ENCODE results near the gene TBC1D14. TPM values are rescaled to one million over a fixed set of nuclear protein-coding genes. Genes with fewer than 3 reads are reported as not detected.

TBC1D14 gene
- total and polyA plus RNA-seq, 9 of the 15 experiments (the other 6 are each of a cell fraction or from before 2014, with no cell fraction given) = 2.1 to 59.6 (median 44.8) TPM

DNA sequence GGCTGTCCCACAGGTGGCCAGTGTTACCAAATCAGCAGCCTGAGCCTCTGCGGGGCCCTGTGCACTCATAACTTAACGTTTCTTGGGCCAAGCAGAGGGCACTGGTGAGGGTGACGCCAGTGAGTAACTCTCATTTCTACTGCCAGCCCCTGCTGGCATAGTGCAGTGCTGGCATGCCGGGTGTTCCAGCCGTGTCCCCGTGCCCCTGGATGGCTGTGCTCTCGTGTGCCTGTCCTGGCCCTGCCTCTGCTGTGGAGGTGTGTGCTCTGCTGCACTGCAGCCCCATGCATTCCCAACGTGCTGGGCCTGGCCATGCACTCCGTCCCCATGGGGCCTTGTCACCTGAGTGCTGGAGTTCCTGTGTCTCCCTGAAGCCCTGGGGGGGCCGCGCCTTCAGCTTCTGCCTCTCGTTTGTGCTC lies 14.7 kb downstream of the TBC1D14 start:
- BruUV-seq (replicated peaks) = no TSS peak
- ATAC-seq (no peak), FAIRE-seq (no peak), DNase-seq (ENCODE audit: extremely low read depth in 1 of 4, low spot score in 3 of 4) (no peak)
- no peaks in the 10 kb centered on the region for H3K9me3 ChIP-seq (replicated peaks; ENCODE audit: control insufficient read depth, insufficient read depth, low read depth, low read length)
- ChIA-PET CTCF (ENCODE audit: low intra/inter-chr PET ratio) (no interaction called here), POLR2A (interaction anchor here (0.8 to 1.1 kb wide), 3 partner anchors 13 to 143 kb away, joined by 3 read pairs; no protein-coding TSS in a partner anchor)
- H3K4me1 ChIP-seq (replicated peaks in 1 of 2; ENCODE audit: control insufficient read depth in 2 of 2, insufficient read depth in 2 of 2, low read length in 2 of 2) = peaks cover 33 to 49% of the 10 kb centered on the region in 2 experiments
- H3K27ac ChIP-seq (ENCODE audit: extremely low read depth, low read depth, low read length) = no peak overlapping the region
- no peak overlapping the region for H3K4me3 ChIP-seq
- H3K36me3 ChIP-seq (ENCODE audit: control insufficient read depth, insufficient read depth, low read length) = peaks cover 76% of the 10 kb centered on the region; the same call in 2 of the 3 replicates
- no peaks in the 10 kb centered on the region for H3K27me3 ChIP-seq (ENCODE audit: control insufficient read depth in 2 of 2, insufficient read depth in 2 of 2, low read length in 2 of 2)
- peaks cover 15% of the 10 kb centered on the region for H3K9me1 ChIP-seq (ENCODE audit: control insufficient read depth, insufficient read depth, low read length)
- intact Hi-C loops (cut with micrococcal nuclease) (no loop called here), in situ Hi-C loops (cut with MboI) (no loop called here)
- H4K20me1 ChIP-seq (replicated peaks; ENCODE audit: control insufficient read depth, insufficient read depth, low read length) = peaks cover 53% of the 10 kb centered on the region
- H3K4me2 ChIP-seq (ENCODE audit: insufficient read depth, low read length) = no peak overlapping the region
- no peak overlapping the region for H2AFZ ChIP-seq (ENCODE audit: low read depth, low read length)
- H3K79me2 ChIP-seq (ENCODE audit: control insufficient read depth, insufficient read depth, low read length) = peaks cover 86% of the 10 kb centered on the region
- WGBS (ENCODE audit: insufficient coverage, low coverage, missing lambda C conversion rate) = 85% methylated on average over 9 of the region's 12 CpGs
- peak; percentile 39 for TF ChIP-seq RBFOX2 (IDR thresholded peaks at IDR 0.05; ENCODE audit: low read depth, low read length)
- TF ChIP-seq ELF4 (CRISPR knock-in tag; IDR thresholded peaks at IDR 0.05) = no peak
- peak overlapping the region in 1 of 2 experiments; percentile 67; a peak in 2 of 4 replicates for H3K9ac ChIP-seq (ENCODE audit: insufficient read depth in 1 of 2, low read depth in 2 of 2, low read length in 2 of 2)

- Histone ChIP-seq H2AFZ (ENCODE audit: low read depth, low read length) (no peak overlapping the region), H3K27ac (ENCODE audit: extremely low read depth, low read depth, low read length) (no peak overlapping the region), H3K4me3 (no peak overlapping the region), H3K36me3 (ENCODE audit: control insufficient read depth, insufficient read depth, low read length) (peaks cover 83% of the 10 kb centered on the region; the same call in 2 of the 3 replicates), H3K9me3 (replicated peaks; ENCODE audit: control insufficient read depth, insufficient read depth, low read depth, low read length) (no peaks in the 10 kb centered on the region), H3K9ac (ENCODE audit: insufficient read depth in 1 of 2, low read depth in 2 of 2, low read length in 2 of 2) (peak overlapping the region in 1 of 2 experiments; percentile 75; a peak in 1 of 4 replicates), H3K4me1 (replicated peaks in 1 of 2; ENCODE audit: control insufficient read depth in 2 of 2, insufficient read depth in 2 of 2, low read length in 2 of 2) (peaks cover 29 to 48% of the 10 kb centered on the region in 2 experiments), H3K79me2 (ENCODE audit: control insufficient read depth, insufficient read depth, low read length) (peaks cover 87% of the 10 kb centered on the region), H3K4me2 (ENCODE audit: insufficient read depth, low read length) (peak overlapping the region; percentile 35), H3K27me3 (ENCODE audit: control insufficient read depth in 2 of 2, insufficient read depth in 2 of 2, low read length in 2 of 2) (no peaks in the 10 kb centered on the region), H4K20me1 (replicated peaks; ENCODE audit: control insufficient read depth, insufficient read depth, low read length) (peaks cover 62% of the 10 kb centered on the region), H3K9me1 (ENCODE audit: control insufficient read depth, insufficient read depth, low read length) (peaks cover 15% of the 10 kb centered on the region)
- intact Hi-C loops (cut with micrococcal nuclease) (no loop called here), in situ Hi-C loops (cut with MboI) (no loop called here)
- DNase-seq (ENCODE audit: extremely low read depth in 1 of 4, low spot score in 3 of 4) (peak; percentile 35 to 76 (median 48)), ATAC-seq (peak; percentile 67), FAIRE-seq (peak; percentile 93)
- no TSS peak for BruUV-seq (replicated peaks)
- POLR2A ChIA-PET = interaction anchor here (0.7 to 3.1 kb wide), 8 partner anchors 9 to 59 kb away, joined by 3 to 28 read pairs (median 3); no protein-coding TSS in a partner anchor
- CTCF ChIA-PET (ENCODE audit: low intra/inter-chr PET ratio) = no interaction called here
- WGBS (ENCODE audit: insufficient coverage, low coverage, missing lambda C conversion rate) = 11% methylated on average over 14 of the region's 14 CpGs
- no peak for TF ChIP-seq ZNF780A (CRISPR knock-in tag; IDR thresholded peaks at IDR 0.05)
- no peak for TF ChIP-seq AFF4 (CRISPR knock-in tag; IDR thresholded peaks at IDR 0.05)
- TF ChIP-seq HDAC8 (tag; IDR thresholded peaks at IDR 0.05) = no peak
- TF ChIP-seq ZBTB1 (CRISPR knock-in tag; IDR thresholded peaks at IDR 0.05; ENCODE audit: borderline replicate concordance, low read depth) = peak; percentile 97
These were observed 15.8 kb downstream of the TBC1D14 start for GRCh38 chr4:6925357-6925836.

All from K562 (cell line).